Measurements from ENCODE around the gene UVRAG. TPM values are rescaled to one million over a fixed set of nuclear protein-coding genes. Genes with fewer than 3 reads are reported as not detected.

Gene UVRAG
- total and polyA plus RNA-seq, 12 donors, result 5.0 to 18.3 (median 13.4) TPM

- ATAC-seq (no peak), DNase-seq (no peak)
- peaks cover 0 to 8% (median 0%) of the 10 kb centered on the region in 9 donors for H3K36me3 ChIP-seq
- H3K4me1 ChIP-seq, result peaks cover 0 to 14% (median 9%) of the 10 kb centered on the region in 9 donors
- H3K9me3 ChIP-seq, result peaks cover 0 to 5% (median 0%) of the 10 kb centered on the region in 11 donors
- H3K27ac ChIP-seq, result no peak overlapping the region
- H3K4me3 ChIP-seq, result no peak overlapping the region
- TF ChIP-seq CTCF (IDR thresholded peaks at IDR 0.05), result no peak
- intact Hi-C loops (cut with DNase I), result no loop called here
- no peaks in the 10 kb centered on the region for H3K27me3 ChIP-seq
Measured at GRCh38 chr11:76033699-76034098, 218.7 kb downstream of the UVRAG start.

- Histone ChIP-seq H3K9me3 (no peaks in the 10 kb centered on the region), H3K4me3 (no peak overlapping the region), H3K4me1 (peaks cover 0 to 14% (median 9%) of the 10 kb centered on the region in 9 donors), H3K36me3 (no peaks in the 10 kb centered on the region), H3K27me3 (no peaks in the 10 kb centered on the region), H3K27ac (no peak overlapping the region)
- ATAC-seq, result no peak
- DNase-seq, result no peak
- intact Hi-C loops (cut with DNase I), result no loop called here
- 97 to 99% methylated on average over 2 of the region's 2 CpGs for WGBS, 2 donors
- TF ChIP-seq CTCF (IDR thresholded peaks at IDR 0.05), result no peak
Measured at GRCh38 chr11:76035020-76035419, 220.0 kb downstream of the UVRAG start.

GRCh38 chr11:76038608-76039007 lies 223.6 kb downstream of the UVRAG start:
- Histone ChIP-seq H3K27me3 (no peaks in the 10 kb centered on the region), H3K9me3 (no peaks in the 10 kb centered on the region), H3K36me3 (no peaks in the 10 kb centered on the region), H3K27ac (no peak overlapping the region), H3K4me1 (peaks cover 0 to under 1% (median 0%) of the 10 kb centered on the region in 9 donors), H3K4me3 (no peak overlapping the region)
- TF ChIP-seq CTCF (IDR thresholded peaks at IDR 0.05), result no peak
- DNase-seq, result no peak
- intact Hi-C loops (cut with DNase I), result no loop called here
- no peak for ATAC-seq

- H3K36me3 ChIP-seq, result no peaks in the 10 kb centered on the region
- no peak for ATAC-seq
- no peak for TF ChIP-seq CTCF (IDR thresholded peaks at IDR 0.05)
- H3K27ac ChIP-seq, result no peak overlapping the region
- intact Hi-C loops (cut with DNase I), result no loop called here
- DNase-seq, result no peak
- no peaks in the 10 kb centered on the region for H3K27me3 ChIP-seq
- H3K4me3 ChIP-seq, result no peak overlapping the region
- 92 to 95% methylated on average over 3 of the region's 3 CpGs for WGBS, 2 donors
- H3K9me3 ChIP-seq, result no peaks in the 10 kb centered on the region
- H3K4me1 ChIP-seq, result peaks cover 0 to 15% (median 4%) of the 10 kb centered on the region in 9 donors
Measured at GRCh38 chr11:76041208-76041607, 226.2 kb downstream of the UVRAG start.
